HEK293 (cell line): ENCODE measurements around the gene CWF19L1.

Experiments used
- CTCF ChIP-seq: fragments of 450-650 bp; formaldehyde crosslinking; IDR thresholded peaks from 2 replicates; pipeline ENCODE4 v1.5.1; 2016; ENCODE audit warnings: missing biosample characterization, missing genetic modification characterization
- GLI4 ChIP-seq: fragments of 450-650 bp; formaldehyde crosslinking; IDR thresholded peaks from 2 replicates; pipeline ENCODE4 v1.5.1; 2016; ENCODE audit warnings: missing biosample characterization, missing genetic modification characterization
- YY1 ChIP-seq: fragments of 450-650 bp; formaldehyde crosslinking; IDR thresholded peaks from 2 replicates; pipeline ENCODE4 v1.5.1; 2018; ENCODE audit warnings: missing biosample characterization, missing genetic modification characterization
- ZBTB11 ChIP-seq: fragments of 450-650 bp; formaldehyde crosslinking; conservative IDR thresholded peaks from 2 replicates; pipeline ENCODE4 v1.5.1; 2016; ENCODE audit warnings: low read depth, missing biosample characterization, missing genetic modification characterization
- ZBTB44 ChIP-seq: fragments of 450-650 bp; IDR thresholded peaks from 2 replicates; pipeline ENCODE4 v1.5.1; 2018; ENCODE audit warnings: missing biosample characterization, mild to moderate bottlenecking, missing genetic modification characterization
- ZNF112 ChIP-seq: fragments of 450-650 bp; formaldehyde crosslinking; IDR thresholded peaks from 2 replicates; pipeline ENCODE4 v1.5.0; 2017; ENCODE audit warnings: missing biosample characterization, missing genetic modification characterization
- ZNF146 ChIP-seq: fragments of 450-650 bp; formaldehyde crosslinking; IDR thresholded peaks from 2 replicates; pipeline ENCODE4 v1.5.1; 2016; ENCODE audit warnings: missing biosample characterization, missing genetic modification characterization
- ZNF239 ChIP-seq: fragments of 450-650 bp; formaldehyde crosslinking; IDR thresholded peaks from 2 replicates; pipeline ENCODE4 v1.5.1; 2016; ENCODE audit warnings: missing biosample characterization, missing genetic modification characterization
- ZNF280D ChIP-seq: fragments of 450-650 bp; formaldehyde crosslinking; IDR thresholded peaks from 2 replicates; pipeline ENCODE4 v1.5.1; 2016; ENCODE audit warnings: missing biosample characterization, missing genetic modification characterization
- ZNF514 ChIP-seq: fragments of 450-650 bp; formaldehyde crosslinking; IDR thresholded peaks from 2 replicates; pipeline ENCODE4 v1.5.1; 2016; ENCODE audit warnings: missing biosample characterization, missing genetic modification characterization
- ZNF530 ChIP-seq: fragments of 450-650 bp; formaldehyde crosslinking; IDR thresholded peaks from 2 replicates; pipeline ENCODE4 v1.5.1; 2016; ENCODE audit warnings: low read depth, missing biosample characterization, missing genetic modification characterization
- ZNF639 ChIP-seq: fragments of 450-650 bp; formaldehyde crosslinking; IDR thresholded peaks from 2 replicates; pipeline ENCODE4 v1.5.1; 2016; ENCODE audit warnings: missing biosample characterization, missing genetic modification characterization
- ZNF704 ChIP-seq: fragments of 450-650 bp; formaldehyde crosslinking; IDR thresholded peaks from 2 replicates; pipeline ENCODE4 v1.5.1; 2016; ENCODE audit warnings: missing biosample characterization, missing genetic modification characterization
- ZSCAN30 ChIP-seq: fragments of 450-650 bp; IDR thresholded peaks from 2 replicates; pipeline ENCODE4 v1.5.1; 2018; ENCODE audit warnings: missing biosample characterization, mild to moderate bottlenecking, missing genetic modification characterization, moderate library complexity

GRCh38 chr10:100194711-100195110 is 72.7 kb downstream of the CWF19L1 start:
- no peak for TF ChIP-seq ZNF112 (tag by site-specific recombination)
- TF ChIP-seq ZBTB44 (tag by site-specific recombination) = no peak
- no peak for TF ChIP-seq YY1 (tag by site-specific recombination)
- TF ChIP-seq ZNF530 (tag by site-specific recombination) = no peak
- TF ChIP-seq CTCF (tag by site-specific recombination) = no peak
- no peak for TF ChIP-seq ZBTB11 (tag by site-specific recombination)
- no peak for TF ChIP-seq ZNF704 (tag by site-specific recombination)
- no peak for TF ChIP-seq ZNF514 (tag by site-specific recombination)
- no peak for TF ChIP-seq ZNF146 (tag by site-specific recombination)
- TF ChIP-seq ZNF239 (tag by site-specific recombination) = no peak
- no peak for TF ChIP-seq ZNF280D (tag by site-specific recombination)
- TF ChIP-seq ZSCAN30 (tag by site-specific recombination) = no peak
- no peak for TF ChIP-seq ZNF639 (tag by site-specific recombination)
- no peak for TF ChIP-seq GLI4 (tag by site-specific recombination)
